Gastrocnemius medialis (tissue), 4 donors: Measurements from ENCODE around the gene TMEM87A.

Experiments
- CTCF ChIP-seq, 5 experiments: fragments of 450-650 bp in 3 of 5; fragments of 200-600 bp in 2 of 5; sonication (generic) in 2 of 5; IDR thresholded peaks in 4 of 5; conservative IDR thresholded peaks in 1 of 5; 1 replicate in 4 of 5; 2 replicates in 1 of 5; pipeline ENCODE4 v1.5.1; 2016 to 2019; ENCODE audit warnings: antibody characterized with exemption in 5 of 5, mild to moderate bottlenecking in 3 of 5, moderate library complexity in 3 of 5
- POLR2A ChIP-seq, 2 donors: fragments of 450-650 bp; IDR thresholded peaks; one replicate each; pipeline ENCODE4 v1.6.1; 2017; ENCODE audit warnings: antibody characterized with exemption in 2 of 2, mild to moderate bottlenecking in 2 of 2, moderate library complexity in 2 of 2

DNA sequence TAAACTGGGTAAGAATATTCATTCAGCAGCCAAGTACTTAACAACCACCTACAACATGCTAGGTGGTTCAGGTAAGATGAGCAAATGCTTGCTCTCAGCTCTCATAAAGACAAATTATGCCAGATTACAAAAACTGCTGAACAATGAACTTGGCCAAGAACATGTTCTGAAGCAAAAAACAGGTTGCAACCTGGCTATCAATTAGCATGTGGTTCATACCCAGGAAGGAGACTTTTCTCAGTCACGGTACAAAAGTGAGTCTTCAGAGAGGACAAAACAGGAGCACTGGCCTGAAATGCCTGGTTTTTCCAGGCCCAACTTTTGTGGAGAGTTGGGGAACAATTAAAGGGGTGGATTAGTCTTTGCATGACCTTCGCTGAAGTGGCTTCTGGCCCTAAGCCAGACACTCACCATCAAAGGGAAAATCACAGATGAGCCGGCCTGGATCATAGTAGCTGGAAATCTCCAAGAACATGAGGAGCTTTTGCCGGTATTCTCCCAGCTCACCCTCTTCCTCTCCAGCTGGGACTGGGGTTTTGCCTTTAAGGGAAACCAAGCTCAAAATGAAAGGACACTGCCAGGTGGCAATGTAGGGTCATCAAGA is 109.2 kb downstream of the TMEM87A start:
- TF ChIP-seq CTCF (IDR thresholded peaks at IDR 0.05 in 4 of 5, conservative IDR thresholded peaks at IDR 0.05 in 1 of 5), result no peak
- no peak for TF ChIP-seq POLR2A (IDR thresholded peaks at IDR 0.05)
